ENCODE results near the gene ENGASE.
"Not testable (repeated sequence)": the region's sequence is repeated elsewhere in the genome, so short reads cannot be mapped to it uniquely, and the experiment has no call there.

The ENGASE gene

DNA sequence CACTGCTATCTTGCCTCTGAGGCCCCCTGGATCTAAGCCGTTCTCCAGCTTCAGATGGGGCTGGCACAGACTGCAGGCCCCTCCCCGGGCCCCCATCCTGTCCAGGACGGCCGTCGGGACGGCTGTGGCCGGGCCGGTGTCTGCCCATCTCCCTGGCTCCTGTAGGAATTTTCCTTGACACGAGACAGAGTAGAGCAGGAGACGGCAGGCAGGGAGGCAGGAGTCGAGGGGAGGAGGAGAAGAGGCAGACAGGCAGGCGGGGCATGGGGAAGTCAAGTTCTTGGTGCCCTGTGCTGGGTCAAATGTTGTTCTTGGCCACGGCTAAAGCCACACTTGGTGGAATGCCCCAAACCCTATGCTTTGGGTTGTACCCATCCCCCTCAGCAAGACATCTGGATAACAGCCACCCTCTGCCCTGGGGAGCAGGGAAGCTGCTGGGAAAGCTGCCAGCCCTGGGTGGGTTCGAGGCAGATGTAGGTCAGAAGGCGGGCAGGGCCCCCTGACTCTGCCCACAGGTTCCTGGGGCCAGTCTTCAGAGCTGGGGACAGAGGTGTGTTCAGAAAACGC is 46.6 kb upstream of the ENGASE start:
- DNase-seq (ENCODE audit: extremely low spot score): no peak
- POLR2A ChIA-PET: interaction anchor here (0.8 to 2.5 kb wide), 2 partner anchors 18 to 46 kb away, joined by 4 to 7 read pairs; partner anchors contain the start of genes CANT1 and ENGASE

DNA sequence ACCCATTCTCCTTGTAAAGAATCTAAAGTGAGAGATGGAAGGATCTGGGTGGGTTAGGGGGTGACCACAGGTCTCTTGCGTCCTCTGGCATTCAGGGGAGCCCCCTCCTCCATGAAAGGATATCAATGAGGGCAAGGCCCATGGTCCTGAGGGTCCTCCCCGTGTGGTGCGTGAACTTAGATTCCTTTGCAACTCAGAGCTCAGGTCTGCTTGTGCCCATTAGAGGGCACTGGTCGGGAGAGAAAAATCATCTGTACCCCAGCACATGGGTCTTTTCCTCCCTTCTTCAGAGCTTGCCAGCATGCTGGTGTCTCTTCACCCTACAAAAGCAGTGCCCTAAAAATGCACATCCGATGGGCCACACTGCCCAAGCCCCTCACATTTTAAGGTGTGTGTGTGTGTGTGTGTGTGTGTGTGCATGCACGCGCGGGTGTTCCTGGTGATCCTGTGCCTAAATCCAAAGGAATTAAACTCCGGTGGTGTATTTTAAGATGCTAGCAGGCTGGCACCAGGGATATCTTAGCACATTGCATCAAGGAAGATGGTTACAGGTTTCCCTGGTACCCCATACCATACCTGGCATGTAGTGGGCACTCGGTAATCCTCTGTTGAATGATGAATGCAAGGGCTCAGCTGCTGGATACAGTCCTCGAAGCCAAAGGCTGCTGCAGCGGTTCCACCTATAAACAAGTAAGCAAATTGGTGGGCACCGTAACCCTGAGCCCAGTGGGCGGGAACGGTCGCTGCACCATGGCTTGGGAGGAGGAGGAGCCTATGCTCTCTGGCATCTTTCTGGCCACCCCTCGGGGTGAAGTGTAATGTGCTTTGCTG is 45.9 kb upstream of the ENGASE start:
- ChIA-PET CTCF (interaction anchor here (0.6 to 3.6 kb wide), 3 partner anchors 13 to 76 kb away, joined by 3 to 17 read pairs (median 6); no protein-coding TSS in a partner anchor), POLR2A (interaction anchor here (0.8 kb wide), 1 partner anchor 45 kb away, joined by 4 read pairs; the partner anchor contains the start of gene ENGASE)
- TF ChIP-seq TARDBP (IDR thresholded peaks at IDR 0.05): no peak
- TF ChIP-seq FOXM1 (IDR thresholded peaks at IDR 0.05; ENCODE audit: borderline replicate concordance): no peak
- TF ChIP-seq FOXK2 (IDR thresholded peaks at IDR 0.05): no peak
- no peak for TF ChIP-seq BHLHE40 (IDR thresholded peaks at IDR 0.05; ENCODE audit: borderline replicate concordance)
- no peak for TF ChIP-seq NFRKB (IDR thresholded peaks at IDR 0.05)
- DNase-seq (ENCODE audit: extremely low spot score): no peak

More for the DNA sequence above, 46.6 kb upstream of the ENGASE start:
- CTCF ChIA-PET: interaction anchor here (0.6 to 3.6 kb wide), 3 partner anchors 13 to 76 kb away, joined by 3 to 17 read pairs (median 6); no protein-coding TSS in a partner anchor
- TF ChIP-seq HDGF (IDR thresholded peaks at IDR 0.05; ENCODE audit: borderline replicate concordance) (no peak), ZNF384 (IDR thresholded peaks at IDR 0.05) (no peak), LEF1 (IDR thresholded peaks at IDR 0.05; ENCODE audit: borderline replicate concordance) (no peak), FOXA1 (IDR thresholded peaks at IDR 0.05) (no peak), NFRKB (IDR thresholded peaks at IDR 0.05) (no peak), TARDBP (IDR thresholded peaks at IDR 0.05) (no peak), ELF4 (IDR thresholded peaks at IDR 0.05) (no peak), PKNOX1 (IDR thresholded peaks at IDR 0.05) (no peak), SP1 (IDR thresholded peaks at IDR 0.05) (no peak), CTBP1 (IDR thresholded peaks at IDR 0.05; ENCODE audit: borderline replicate concordance) (no peak), ARNT (IDR thresholded peaks at IDR 0.05) (no peak), L3MBTL2 (conservative IDR thresholded peaks at IDR 0.05) (no peak), SUZ12 (IDR thresholded peaks at IDR 0.05) (no peak), FOXM1 (IDR thresholded peaks at IDR 0.05; ENCODE audit: borderline replicate concordance) (no peak), FOXK2 (IDR thresholded peaks at IDR 0.05) (no peak), BHLHE40 (IDR thresholded peaks at IDR 0.05; ENCODE audit: borderline replicate concordance) (no peak)

- CTCF ChIA-PET: interaction anchor here (1.0 kb wide), 1 partner anchor 83 kb away, joined by 3 read pairs; no protein-coding TSS in a partner anchor
- POLR2A ChIA-PET: no interaction called here
- TF ChIP-seq LEF1 (IDR thresholded peaks at IDR 0.05; ENCODE audit: borderline replicate concordance) (no peak), SP1 (IDR thresholded peaks at IDR 0.05) (no peak), SUZ12 (IDR thresholded peaks at IDR 0.05) (no peak), BHLHE40 (IDR thresholded peaks at IDR 0.05; ENCODE audit: borderline replicate concordance) (no peak), FOXA1 (IDR thresholded peaks at IDR 0.05) (no peak), CTBP1 (IDR thresholded peaks at IDR 0.05; ENCODE audit: borderline replicate concordance) (no peak), ZNF384 (IDR thresholded peaks at IDR 0.05) (no peak), L3MBTL2 (conservative IDR thresholded peaks at IDR 0.05) (no peak), NFRKB (IDR thresholded peaks at IDR 0.05) (no peak), FOXM1 (IDR thresholded peaks at IDR 0.05; ENCODE audit: borderline replicate concordance) (no peak)
- no peak for DNase-seq (ENCODE audit: extremely low spot score)
These were observed 45.2 kb upstream of the ENGASE start for GRCh38 chr17:79029327-79030009.

GRCh38 chr17:79030636-79031035 is 44.0 kb upstream of the ENGASE start:
- CTCF ChIA-PET: interaction anchor here (0.7 to 1.0 kb wide), 2 partner anchors 82 to 1515 kb away, joined by 3 read pairs; no protein-coding TSS in a partner anchor
- DNase-seq (ENCODE audit: extremely low spot score); POLR2A ChIA-PET: not testable (repeated sequence)

- POLR2A ChIA-PET: interaction anchor here (1.0 kb wide), 1 partner anchor 22 kb away, joined by 3 read pairs; the partner anchor contains the start of gene CANT1
- no peak for TF ChIP-seq ZNF384 (IDR thresholded peaks at IDR 0.05)
- CTCF ChIA-PET: no interaction called here
- DNase-seq (ENCODE audit: extremely low spot score): no peak
These were observed 42.4 kb upstream of the ENGASE start for GRCh38 chr17:79031996-79032875.

GRCh38 chr17:79033046-79033616 is 41.5 kb upstream of the ENGASE start:
- POLR2A ChIA-PET: interaction anchor here (1.0 kb wide), 1 partner anchor 23 kb away, joined by 3 read pairs; the partner anchor contains the start of gene CANT1
- CTCF ChIA-PET: interaction anchor here (0.7 to 1.0 kb wide), 3 partner anchors 9 to 360 kb away, joined by 3 to 5 read pairs (median 5); no protein-coding TSS in a partner anchor
- DNase-seq (ENCODE audit: extremely low spot score): no peak
- no peak for TF ChIP-seq SP1 (IDR thresholded peaks at IDR 0.05)
